Measurements from ENCODE around the gene PLEKHH1.

GRCh38 chr14:67583711-67584644, 50.9 kb downstream of the PLEKHH1 start:
- TF ChIP-seq CTCF (IDR thresholded peaks at IDR 0.05) (peak; percentile 35 to 72 (median 62)), POLR2A (IDR thresholded peaks at IDR 0.05) (no peak)
